SK-N-SH (cell line): ENCODE data around the gene HCN4. TPM values are rescaled to one million over a fixed set of nuclear protein-coding genes. Genes with fewer than 3 reads are reported as not detected.

Experiments used
- CTCF ChIA-PET: fragments of 300-600, 350-600 bp; formaldehyde crosslinking; extraction: SDS; loops from one replicate; lab custom pipeline; 2021; lab: Yijun Ruan, JAX
- POLR2A ChIA-PET: fragments of 350-600 bp; sonication (Branson Sonifier 250); formaldehyde crosslinking; extraction: SDS; loops from one replicate; lab custom pipeline; 2020; ENCODE audit warnings: antibody characterized with exemption, inconsistent platforms; lab: Yijun Ruan, JAX
- DNase-seq: peaks from one replicate; pipeline ENCODE4 v3.0.0; 2012
- H2AFZ ChIP-seq: fragments of 200-600 bp; sonication (generic); 2 replicates; pipeline ENCODE4 v1.8.1; 2016; ENCODE audit warnings: antibody characterized with exemption, mild to moderate bottlenecking, low read depth
- H3F3A ChIP-seq: fragments of 200-600 bp; sonication (generic); replicated peaks from 2 replicates; pipeline ENCODE3; 2016; ENCODE audit warnings: antibody characterized with exemption, mild to moderate bottlenecking; ENCODE audit not compliant: insufficient read depth
- H3K27ac ChIP-seq, 2 experiments: fragments of 200-500 bp in 1 of 2; fragments of 200-600 bp in 1 of 2; sonication (Bioruptor generic) in 1 of 2; sonication (generic), shearing (Covaris generic) in 1 of 2; 2 replicates each; pipeline versions ENCODE4 v1.5.1 to v1.6.1; 2014 to 2016; ENCODE audit warnings: low read depth in 2 of 2, inconsistent platforms in 1 of 2, low read length in 1 of 2, mild to moderate bottlenecking in 1 of 2, mixed read lengths in 1 of 2
- H3K27me3 ChIP-seq: fragments of 200-600 bp; sonication (generic), shearing (Covaris generic); 2 replicates; pipeline ENCODE4 v1.6.1; 2016; ENCODE audit warnings: mixed run types; ENCODE audit not compliant: insufficient read depth
- H3K36me3 ChIP-seq, 2 experiments: fragments of 200-500 bp in 1 of 2; fragments of 200-600 bp in 1 of 2; sonication (Bioruptor generic) in 1 of 2; sonication (generic) in 1 of 2; replicated peaks in 1 of 2; 2 replicates each; pipeline versions ENCODE3 to v1.5.1; 2014 to 2016; ENCODE audit warnings: low read length in 1 of 2, mild to moderate bottlenecking in 1 of 2; ENCODE audit not compliant: insufficient read depth in 2 of 2, control insufficient read depth in 1 of 2
- H3K4me1 ChIP-seq, 2 experiments: fragments of 200-500 bp in 1 of 2; fragments of 200-600 bp in 1 of 2; sonication (Bioruptor generic) in 1 of 2; sonication (generic), shearing (Covaris generic) in 1 of 2; 2 replicates each; pipeline versions ENCODE4 v1.5.1 to v1.6.1; 2014 to 2016; ENCODE audit warnings: low read depth in 1 of 2, low read length in 1 of 2, mixed run types in 1 of 2; ENCODE audit not compliant: insufficient read depth in 2 of 2, control insufficient read depth in 1 of 2
- H3K4me2 ChIP-seq: fragments of 200-600 bp; sonication (generic), shearing (Covaris generic); 2 replicates; pipeline ENCODE4 v1.6.1; 2017; ENCODE audit warnings: mixed run types
- H3K4me3 ChIP-seq, 2 experiments: fragments of 200-500 bp in 1 of 2; fragments of 200-600 bp in 1 of 2; sonication (Bioruptor generic) in 1 of 2; sonication (generic), shearing (Covaris generic) in 1 of 2; 2 replicates each; pipeline versions ENCODE4 v1.5.1 to v1.8.1; 2014 to 2016; ENCODE audit warnings: low read depth in 2 of 2, inconsistent platforms in 1 of 2, low read length in 1 of 2, mild to moderate bottlenecking in 1 of 2, mixed read lengths in 1 of 2, moderate library complexity in 1 of 2
- H3K79me2 ChIP-seq: fragments of 200-600 bp; sonication (generic); 2 replicates; pipeline ENCODE4 v1.8.1; 2017; ENCODE audit warnings: mild to moderate bottlenecking; ENCODE audit not compliant: insufficient read depth
- H3K9ac ChIP-seq: fragments of 200-600 bp; sonication (generic); 2 replicates; pipeline ENCODE4 v1.6.1; 2017; ENCODE audit warnings: mixed run types
- H3K9me2 ChIP-seq: fragments of 200-600 bp; sonication (generic); 2 replicates; pipeline ENCODE4 v1.6.1; 2017; ENCODE audit warnings: mixed run types
- H3K9me3 ChIP-seq: fragments of 200-600 bp; sonication (generic); 2 replicates; pipeline ENCODE4 v1.6.1; 2017; ENCODE audit warnings: mixed run types, mild to moderate bottlenecking, moderate library complexity
- H4K20me1 ChIP-seq: fragments of 200-600 bp; sonication (generic); 2 replicates; pipeline ENCODE4 v1.6.1; 2017; ENCODE audit warnings: mild to moderate bottlenecking, mixed run types; ENCODE audit not compliant: insufficient read depth
- CTCF ChIP-seq: fragments of 200-600 bp; sonication (generic); IDR thresholded peaks from 2 replicates; pipeline ENCODE4 v1.6.1; 2017; ENCODE audit warnings: antibody characterized with exemption, mild to moderate bottlenecking, moderate library complexity
- ELF1 ChIP-seq: IDR thresholded peaks from 2 replicates; pipeline ENCODE4 v1.4.0; 2012
- EZH2phosphoT487 ChIP-seq: fragments of 200-600 bp; sonication (generic); IDR thresholded peaks from 2 replicates; pipeline ENCODE4 v1.6.1; 2017; ENCODE audit warnings: low read depth, mixed run types, mild to moderate bottlenecking, antibody characterized with exemption, moderate library complexity, borderline replicate concordance
- FOXJ3 ChIP-seq: sonication (generic); formaldehyde crosslinking; IDR thresholded peaks from 2 replicates; pipeline ENCODE4 v1.5.1; 2020; ENCODE audit warnings: mild to moderate bottlenecking, missing genetic modification reagents
- FOXM1 ChIP-seq: IDR thresholded peaks from 2 replicates; pipeline ENCODE4 v1.4.0; 2012; ENCODE audit warnings: low read depth, mild to moderate bottlenecking
- MAX ChIP-seq: IDR thresholded peaks from 2 replicates; pipeline ENCODE4 v1.4.0; 2012; ENCODE audit warnings: low read depth
- NFIC ChIP-seq: IDR thresholded peaks from 2 replicates; pipeline ENCODE4 v1.4.0; 2012; ENCODE audit warnings: borderline replicate concordance
- POLR2AphosphoS5 ChIP-seq: IDR thresholded peaks from 2 replicates; pipeline ENCODE4 v1.6.1; 2012; ENCODE audit warnings: low read depth, low read length
- REST ChIP-seq: IDR thresholded peaks from 2 replicates; pipeline ENCODE4 v1.6.1; 2012; ENCODE audit warnings: mild to moderate bottlenecking, low read depth, low read length, moderate library complexity
- RFX5 ChIP-seq: IDR thresholded peaks from 2 replicates; pipeline ENCODE4 v1.6.1; 2012; ENCODE audit warnings: mild to moderate bottlenecking, improper control_type of control experiment, low read length
- RXRA ChIP-seq: IDR thresholded peaks from 2 replicates; pipeline ENCODE4 v1.4.0; 2012; ENCODE audit warnings: low read depth, mild to moderate bottlenecking, borderline replicate concordance
- SMC3 ChIP-seq: IDR thresholded peaks from 2 replicates; pipeline ENCODE4 v1.6.1; 2012; ENCODE audit warnings: low read depth, low read length, improper control_type of control experiment
- TCF12 ChIP-seq: IDR thresholded peaks from 2 replicates; pipeline ENCODE4 v1.4.0; 2012
- WGBS: methylation state at CpG from one replicate; pipeline ENCODE4 v1.1.6; 2017; ENCODE audit warnings: low lambda C conversion rate; 5-methylcytosine and 5-hydroxymethylcytosine counted together
- polyA plus RNA-seq, 3 experiments: library from polyadenylated mRNA; depleted of rRNA; stranded (reverse); fragments of >200 nt; gene quantifications; 2 replicates each; pipeline ENCODE4 v1.2.3, GENCODE V29; 2012
- TF ChIP-seq, protein P1 (sequence below): fragments of 150-350 bp; IDR thresholded peaks from 2 replicates; pipeline ENCODE4 v1.6.1; 2017; ENCODE audit warnings: antibody characterized with exemption, low read length, low read depth, borderline replicate concordance
- TF ChIP-seq, protein P2 (sequence below): IDR thresholded peaks from 2 replicates; pipeline ENCODE4 v1.4.0; 2012; ENCODE audit warnings: low read depth, borderline replicate concordance

The HCN4 gene
- polyA plus RNA-seq, 1 of the 3 experiments (the other 2 are of a cell fraction), result not detected

- no peak for TF ChIP-seq CTCF
- no peak for TF ChIP-seq REST
Observed at GRCh38 chr15:73287019-73287418, 81.7 kb downstream of the HCN4 start (continued).

DNA sequence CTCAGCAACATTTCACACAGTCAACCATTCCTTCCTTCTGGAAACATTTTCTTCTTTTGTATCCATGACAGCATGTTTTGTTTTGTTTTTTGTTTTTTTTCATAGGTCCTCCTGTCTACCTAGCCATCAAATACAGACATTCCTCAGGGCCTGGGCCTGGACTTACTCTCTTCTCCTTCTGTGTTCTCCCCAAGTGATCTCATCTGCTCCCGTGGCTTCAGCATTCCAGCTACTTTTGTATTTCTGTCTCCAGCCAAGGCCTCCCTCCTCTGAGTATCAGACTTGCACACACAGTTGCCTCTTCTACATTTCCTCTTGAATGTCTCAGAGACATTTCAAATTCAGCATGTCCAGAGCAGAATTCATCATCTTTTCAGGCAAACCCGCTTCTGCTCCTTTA lies 82.4 kb downstream of the HCN4 start:
- H4K20me1 ChIP-seq, result no peaks in the 10 kb centered on the region
- H3K9me3 ChIP-seq, result no peaks in the 10 kb centered on the region
- ChIA-PET CTCF (interaction anchor here (1.1 to 8.9 kb wide), 5 partner anchors 12 to 414 kb away, joined by 5 to 72 read pairs (median 15); no protein-coding TSS in a partner anchor), POLR2A (no interaction called here)
- H3F3A ChIP-seq, result peaks cover 11% of the 10 kb centered on the region
- no peaks in the 10 kb centered on the region for H3K27me3 ChIP-seq
- H2AFZ ChIP-seq, result no peak overlapping the region
- H3K4me2 ChIP-seq, result no peak overlapping the region
- no peak overlapping the region for H3K27ac ChIP-seq
- no peaks in the 10 kb centered on the region for H3K9me2 ChIP-seq
- H3K36me3 ChIP-seq, result peaks cover 15 to 24% of the 10 kb centered on the region in 2 experiments
- no peak overlapping the region for H3K9ac ChIP-seq
- no peak for DNase-seq
- no peaks in the 10 kb centered on the region for H3K79me2 ChIP-seq
- H3K4me1 ChIP-seq, result peaks cover 5 to 11% of the 10 kb centered on the region in 2 experiments
- no peak overlapping the region for H3K4me3 ChIP-seq
- no peak for TF ChIP-seq EZH2phosphoT487
- TF ChIP-seq, protein P1, sequence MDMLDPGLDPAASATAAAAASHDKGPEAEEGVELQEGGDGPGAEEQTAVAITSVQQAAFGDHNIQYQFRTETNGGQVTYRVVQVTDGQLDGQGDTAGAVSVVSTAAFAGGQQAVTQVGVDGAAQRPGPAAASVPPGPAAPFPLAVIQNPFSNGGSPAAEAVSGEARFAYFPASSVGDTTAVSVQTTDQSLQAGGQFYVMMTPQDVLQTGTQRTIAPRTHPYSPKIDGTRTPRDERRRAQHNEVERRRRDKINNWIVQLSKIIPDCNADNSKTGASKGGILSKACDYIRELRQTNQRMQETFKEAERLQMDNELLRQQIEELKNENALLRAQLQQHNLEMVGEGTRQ, result no peak
- no peak for TF ChIP-seq MAX
- TF ChIP-seq RXRA, result no peak
- no peak for TF ChIP-seq ELF1
- no peak for TF ChIP-seq SMC3
- no peak for TF ChIP-seq RFX5
- TF ChIP-seq FOXJ3, result no peak
- TF ChIP-seq, protein P2, sequence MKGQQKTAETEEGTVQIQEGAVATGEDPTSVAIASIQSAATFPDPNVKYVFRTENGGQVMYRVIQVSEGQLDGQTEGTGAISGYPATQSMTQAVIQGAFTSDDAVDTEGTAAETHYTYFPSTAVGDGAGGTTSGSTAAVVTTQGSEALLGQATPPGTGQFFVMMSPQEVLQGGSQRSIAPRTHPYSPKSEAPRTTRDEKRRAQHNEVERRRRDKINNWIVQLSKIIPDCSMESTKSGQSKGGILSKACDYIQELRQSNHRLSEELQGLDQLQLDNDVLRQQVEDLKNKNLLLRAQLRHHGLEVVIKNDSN, result no peak
- no peak for TF ChIP-seq POLR2AphosphoS5
- no peak for TF ChIP-seq TCF12
- no peak for TF ChIP-seq NFIC
- TF ChIP-seq FOXM1, result no peak
- no peak for TF ChIP-seq REST
- 94% methylated on average over 2 of the region's 2 CpGs for WGBS
